Astrocyte (in vitro differentiated cells and primary cell): ENCODE data around the gene RBBP8NL. TPM values are rescaled to one million over a fixed set of nuclear protein-coding genes. Genes with fewer than 3 reads are reported as not detected.

ENCODE experiments used
- DNase-seq: peaks from one replicate; pipeline ENCODE4 v3.0.0-alpha.2; 2010; ENCODE audit warnings: low read depth
- FAIRE-seq: peaks from 2 replicates; lab custom pipeline; 2011; peaks lifted over from hg19 to GRCh38; lab: Jason Lieb, UNC
- H2AFZ ChIP-seq: 2 replicates; pipeline ENCODE4 v1.6.0; 2012; ENCODE audit warnings: low read depth, low read length, inconsistent platforms
- H3K27ac ChIP-seq: 2 replicates; pipeline ENCODE4 v1.5.1; 2011; ENCODE audit warnings: low read depth, low read length, inconsistent platforms
- H3K27me3 ChIP-seq: 2 replicates; pipeline ENCODE4 v1.6.0; 2011; ENCODE audit warnings: low read length, inconsistent platforms; ENCODE audit not compliant: insufficient read depth
- H3K36me3 ChIP-seq: 2 replicates; pipeline ENCODE4 v1.5.1; 2011; ENCODE audit warnings: low read length, inconsistent platforms; ENCODE audit not compliant: insufficient read depth
- H3K4me1 ChIP-seq: 2 replicates; pipeline ENCODE4 v1.5.1; 2011; ENCODE audit warnings: low read length, inconsistent platforms; ENCODE audit not compliant: insufficient read depth
- H3K4me2 ChIP-seq: 2 replicates; pipeline ENCODE4 v1.6.0; 2012; ENCODE audit warnings: low read length, inconsistent platforms
- H3K4me3 ChIP-seq: 2 replicates; pipeline ENCODE4 v1.5.1; 2011; ENCODE audit warnings: low read depth, mild to moderate bottlenecking, low read length, inconsistent platforms; ENCODE audit not compliant: insufficient read depth
- H3K79me2 ChIP-seq: 2 replicates; pipeline ENCODE4 v1.6.0; 2012; ENCODE audit warnings: mild to moderate bottlenecking, low read length, inconsistent platforms; ENCODE audit not compliant: insufficient read depth
- H3K9ac ChIP-seq: 2 replicates; pipeline ENCODE4 v1.6.0; 2012; ENCODE audit warnings: mild to moderate bottlenecking, low read length, inconsistent platforms
- H3K9me3 ChIP-seq: 2 replicates; pipeline ENCODE4 v1.5.1; 2012; ENCODE audit warnings: low read depth, mild to moderate bottlenecking, low read length, inconsistent platforms; ENCODE audit not compliant: insufficient read depth
- H4K20me1 ChIP-seq: 2 replicates; pipeline ENCODE4 v1.6.0; 2012; ENCODE audit warnings: low read length, inconsistent platforms; ENCODE audit not compliant: insufficient read depth
- H3K27ac Mint-ChIP-seq: one replicate; pipeline ENCODE4 v1.8.0; 2021; ENCODE audit warnings: mild to moderate bottlenecking, mixed read lengths; ENCODE audit not compliant: unreplicated experiment
- H3K27me3 Mint-ChIP-seq: one replicate; pipeline ENCODE4 v1.8.0; 2021; ENCODE audit warnings: low read depth, mixed read lengths; ENCODE audit not compliant: unreplicated experiment
- H3K36me3 Mint-ChIP-seq: one replicate; pipeline ENCODE4 v1.8.0; 2021; ENCODE audit warnings: low read depth, mixed read lengths; ENCODE audit not compliant: unreplicated experiment
- H3K4me1 Mint-ChIP-seq: one replicate; pipeline ENCODE4 v1.8.0; 2021; ENCODE audit warnings: low read depth, mixed read lengths; ENCODE audit not compliant: unreplicated experiment
- H3K4me3 Mint-ChIP-seq: one replicate; pipeline ENCODE4 v1.8.0; 2021; ENCODE audit warnings: mild to moderate bottlenecking, moderate library complexity, mixed read lengths; ENCODE audit not compliant: unreplicated experiment
- H3K9me3 Mint-ChIP-seq: one replicate; pipeline ENCODE4 v1.8.0; 2021; ENCODE audit warnings: mild to moderate bottlenecking, mixed read lengths; ENCODE audit not compliant: unreplicated experiment
- CTCF ChIP-seq: IDR thresholded peaks from 2 replicates; pipeline ENCODE4 v1.5.1; 2011; ENCODE audit warnings: low read depth, mild to moderate bottlenecking, inconsistent platforms, low read length, moderate library complexity; ENCODE audit not compliant: insufficient read depth
- EZH2 ChIP-seq: IDR thresholded peaks from 2 replicates; pipeline ENCODE4 v1.6.1; 2012; ENCODE audit warnings: mild to moderate bottlenecking, low read length, inconsistent platforms; ENCODE audit not compliant: insufficient read depth
- total RNA-seq: library from RNA; stranded (reverse); gene quantifications from 2 replicates; pipeline ENCODE4 v1.2.1, GENCODE V29; 2021

RBBP8NL gene
- total RNA-seq, 1 donor from 2014 or later, result 0.14 TPM

GRCh38 chr20:62370807-62371587 lies 56.3 kb downstream of the RBBP8NL start:
- DNase-seq (no peak), FAIRE-seq (no peak)
- Mint-ChIP-seq H3K9me3 (no peaks in the 10 kb centered on the region), H3K36me3 (no peaks in the 10 kb centered on the region), H3K27me3 (no peaks in the 10 kb centered on the region), H3K27ac (no peak overlapping the region), H3K4me1 (peaks cover 24% of the 10 kb centered on the region), H3K4me3 (no peak overlapping the region)
- H3K4me2 ChIP-seq, result peak overlapping the region; percentile 79
- TF ChIP-seq EZH2, result no peak
- TF ChIP-seq CTCF, result no peak
- H3K79me2 ChIP-seq, result peaks cover 3% of the 10 kb centered on the region
- no peaks in the 10 kb centered on the region for H3K9me3 ChIP-seq
- H3K9ac ChIP-seq, result no peak overlapping the region
- H3K36me3 ChIP-seq, result no peaks in the 10 kb centered on the region
- no peak overlapping the region for H3K4me3 ChIP-seq
- no peak overlapping the region for H3K27ac ChIP-seq
- H3K27me3 ChIP-seq, result peaks cover 3% of the 10 kb centered on the region
- H4K20me1 ChIP-seq, result peaks cover 27% of the 10 kb centered on the region
- H3K4me1 ChIP-seq, result peaks cover 45% of the 10 kb centered on the region
- H2AFZ ChIP-seq, result no peak overlapping the region

GRCh38 chr20:62370115-62370806 lies 57.1 kb downstream of the RBBP8NL start:
- no peak overlapping the region for H3K9ac ChIP-seq
- H3K27ac Mint-ChIP-seq, result no peak overlapping the region
- H3K4me3 Mint-ChIP-seq, result no peak overlapping the region
- H3K4me1 Mint-ChIP-seq, result peaks cover 25% of the 10 kb centered on the region
- H3K27me3 Mint-ChIP-seq, result no peaks in the 10 kb centered on the region
- peak overlapping the region; percentile 79 for H3K4me2 ChIP-seq
- peak; percentile 82 for DNase-seq
- peaks cover 3% of the 10 kb centered on the region for H3K27me3 ChIP-seq
- FAIRE-seq, result no peak
- no peak overlapping the region for H3K4me3 ChIP-seq
- no peaks in the 10 kb centered on the region for H3K9me3 Mint-ChIP-seq
- H2AFZ ChIP-seq, result no peak overlapping the region
- no peak overlapping the region for H3K27ac ChIP-seq
- TF ChIP-seq EZH2, result no peak
- TF ChIP-seq CTCF, result no peak
- no peaks in the 10 kb centered on the region for H3K9me3 ChIP-seq
- no peaks in the 10 kb centered on the region for H3K36me3 Mint-ChIP-seq
- no peaks in the 10 kb centered on the region for H3K36me3 ChIP-seq
- H3K79me2 ChIP-seq, result peaks cover 5% of the 10 kb centered on the region
- H4K20me1 ChIP-seq, result peaks cover 33% of the 10 kb centered on the region
- peaks cover 51% of the 10 kb centered on the region for H3K4me1 ChIP-seq

GRCh38 chr20:62369815-62370114 lies 57.6 kb downstream of the RBBP8NL start:
- Mint-ChIP-seq H3K9me3 (no peaks in the 10 kb centered on the region), H3K4me1 (peaks cover 27% of the 10 kb centered on the region), H3K27ac (no peak overlapping the region), H3K27me3 (no peaks in the 10 kb centered on the region), H3K4me3 (no peak overlapping the region), H3K36me3 (no peaks in the 10 kb centered on the region)
- peak overlapping the region; percentile 15 for H3K9ac ChIP-seq
- H3K9me3 ChIP-seq, result no peaks in the 10 kb centered on the region
- H2AFZ ChIP-seq, result no peak overlapping the region
- H3K4me2 ChIP-seq, result peak overlapping the region; percentile 79
- H3K27me3 ChIP-seq, result peaks cover 3% of the 10 kb centered on the region
- TF ChIP-seq EZH2 (no peak), CTCF (no peak)
- DNase-seq, result no peak
- H3K27ac ChIP-seq, result no peak overlapping the region
- no peak for FAIRE-seq
- H3K36me3 ChIP-seq, result no peaks in the 10 kb centered on the region
- H3K4me1 ChIP-seq, result peaks cover 51% of the 10 kb centered on the region
- no peak overlapping the region for H3K4me3 ChIP-seq
- peaks cover 6% of the 10 kb centered on the region for H3K79me2 ChIP-seq
- peaks cover 34% of the 10 kb centered on the region for H4K20me1 ChIP-seq
